PFSK-1 (cell line): ENCODE results near the gene VN1R5.

Source experiments
- FOXP2 ChIP-seq: optimal IDR thresholded peaks from 2 replicates; pipeline ENCODE3; 2011; ENCODE audit warnings: borderline replicate concordance, control low read depth, inconsistent platforms; ENCODE audit not compliant: insufficient read depth; ENCODE audit errors: extremely low read length, extremely low read depth
- POLR2AphosphoS5 ChIP-seq: IDR thresholded peaks from 2 replicates; pipeline ENCODE4 v1.6.1; 2012; ENCODE audit warnings: low read depth, mild to moderate bottlenecking, control low read depth, low read length, moderate library complexity
- SIN3A ChIP-seq: IDR thresholded peaks from 2 replicates; pipeline ENCODE4 v1.6.1; 2012; ENCODE audit warnings: mild to moderate bottlenecking, low read length, moderate library complexity, borderline replicate concordance; ENCODE audit not compliant: insufficient read depth
- TAF1 ChIP-seq: IDR thresholded peaks from 2 replicates; pipeline ENCODE4 v1.6.1; 2012; ENCODE audit warnings: low read length, control low read depth, borderline replicate concordance; ENCODE audit not compliant: insufficient read depth
- TF ChIP-seq, protein P1 (sequence below), 2 experiments: IDR thresholded peaks; 2 replicates each; pipeline versions ENCODE4 v1.6.1 to v1.8.0; 2011 to 2012; ENCODE audit warnings: low read depth in 2 of 2, low read length in 2 of 2, control low read depth in 1 of 2, inconsistent platforms in 1 of 2, mild to moderate bottlenecking in 1 of 2, moderate library complexity in 1 of 2; ENCODE audit not compliant: insufficient read depth in 1 of 2

The VN1R5 gene

DNA sequence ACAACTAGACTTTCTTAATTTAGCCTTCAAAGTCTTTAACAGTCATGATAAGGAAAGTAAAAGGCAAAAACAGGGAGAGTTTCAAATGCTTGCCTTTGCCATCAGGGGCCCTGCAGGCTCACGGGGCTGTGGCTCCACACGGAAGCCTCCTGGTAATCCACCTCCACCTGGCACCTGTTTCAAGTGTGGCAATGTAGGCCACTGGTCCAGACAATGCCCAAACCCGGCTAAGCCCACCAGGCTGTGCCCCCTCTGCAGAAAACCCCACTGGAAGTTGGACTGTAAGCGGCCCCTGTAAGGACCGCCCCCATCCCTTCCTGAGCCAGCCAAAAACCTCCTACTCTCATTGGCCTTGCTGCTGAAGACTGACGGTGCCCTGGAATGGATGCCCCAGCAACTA, 32.5 kb downstream of the VN1R5 start:
- TF ChIP-seq SIN3A (no peak), FOXP2 (no peak), POLR2AphosphoS5 (no peak), TAF1 (no peak)
- TF ChIP-seq, protein P1, sequence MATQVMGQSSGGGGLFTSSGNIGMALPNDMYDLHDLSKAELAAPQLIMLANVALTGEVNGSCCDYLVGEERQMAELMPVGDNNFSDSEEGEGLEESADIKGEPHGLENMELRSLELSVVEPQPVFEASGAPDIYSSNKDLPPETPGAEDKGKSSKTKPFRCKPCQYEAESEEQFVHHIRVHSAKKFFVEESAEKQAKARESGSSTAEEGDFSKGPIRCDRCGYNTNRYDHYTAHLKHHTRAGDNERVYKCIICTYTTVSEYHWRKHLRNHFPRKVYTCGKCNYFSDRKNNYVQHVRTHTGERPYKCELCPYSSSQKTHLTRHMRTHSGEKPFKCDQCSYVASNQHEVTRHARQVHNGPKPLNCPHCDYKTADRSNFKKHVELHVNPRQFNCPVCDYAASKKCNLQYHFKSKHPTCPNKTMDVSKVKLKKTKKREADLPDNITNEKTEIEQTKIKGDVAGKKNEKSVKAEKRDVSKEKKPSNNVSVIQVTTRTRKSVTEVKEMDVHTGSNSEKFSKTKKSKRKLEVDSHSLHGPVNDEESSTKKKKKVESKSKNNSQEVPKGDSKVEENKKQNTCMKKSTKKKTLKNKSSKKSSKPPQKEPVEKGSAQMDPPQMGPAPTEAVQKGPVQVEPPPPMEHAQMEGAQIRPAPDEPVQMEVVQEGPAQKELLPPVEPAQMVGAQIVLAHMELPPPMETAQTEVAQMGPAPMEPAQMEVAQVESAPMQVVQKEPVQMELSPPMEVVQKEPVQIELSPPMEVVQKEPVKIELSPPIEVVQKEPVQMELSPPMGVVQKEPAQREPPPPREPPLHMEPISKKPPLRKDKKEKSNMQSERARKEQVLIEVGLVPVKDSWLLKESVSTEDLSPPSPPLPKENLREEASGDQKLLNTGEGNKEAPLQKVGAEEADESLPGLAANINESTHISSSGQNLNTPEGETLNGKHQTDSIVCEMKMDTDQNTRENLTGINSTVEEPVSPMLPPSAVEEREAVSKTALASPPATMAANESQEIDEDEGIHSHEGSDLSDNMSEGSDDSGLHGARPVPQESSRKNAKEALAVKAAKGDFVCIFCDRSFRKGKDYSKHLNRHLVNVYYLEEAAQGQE (IDR thresholded peaks at IDR 0.05; ENCODE audit: insufficient read depth in 1 of 2, low read depth in 2 of 2, low read length in 2 of 2), result no peak

DNA sequence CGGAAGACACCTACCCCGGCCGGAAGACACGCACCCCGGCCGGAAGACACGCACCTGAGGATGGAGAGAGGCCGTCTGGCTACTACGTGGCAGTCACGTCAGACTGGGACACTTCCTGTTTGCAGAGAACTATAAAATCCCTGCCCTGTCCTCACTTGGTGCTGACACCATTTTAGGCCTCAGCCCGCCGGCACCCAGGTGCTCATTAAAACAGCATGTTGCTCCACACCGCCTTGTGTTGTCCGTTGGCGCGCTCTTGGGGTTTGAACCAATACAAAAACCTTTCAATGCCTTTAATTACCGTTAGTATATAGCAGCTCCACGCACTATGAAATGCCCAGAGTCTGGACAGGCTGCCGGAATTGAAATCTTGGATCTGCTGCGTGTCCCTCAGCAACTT, 34.7 kb downstream of the VN1R5 start:
- TF ChIP-seq, protein P1 (IDR thresholded peaks at IDR 0.05; ENCODE audit: insufficient read depth in 1 of 2, low read depth in 2 of 2, low read length in 2 of 2), result no peak
- no peak for TF ChIP-seq POLR2AphosphoS5
- no peak for TF ChIP-seq TAF1
- TF ChIP-seq FOXP2, result no peak
- no peak for TF ChIP-seq SIN3A

DNA sequence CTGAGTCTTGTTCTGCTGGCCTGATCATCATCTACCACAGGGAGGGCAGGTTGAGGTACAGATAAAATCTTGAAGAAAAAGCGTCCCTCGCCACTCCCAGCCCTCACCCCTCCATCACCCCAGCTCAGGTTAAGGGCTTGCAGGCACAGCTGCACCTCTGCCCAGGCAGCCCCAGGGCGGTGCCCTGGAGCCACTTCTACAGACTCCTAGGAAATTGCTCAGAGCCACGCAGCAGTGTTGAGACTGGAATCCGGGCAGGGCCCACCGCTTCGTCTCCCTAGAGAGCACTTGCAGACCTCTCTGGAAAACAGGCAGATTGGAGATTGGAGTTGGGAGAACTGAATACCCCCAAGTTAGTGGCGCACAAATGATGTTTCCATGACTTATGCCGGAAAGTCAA, 35.3 kb downstream of the VN1R5 start:
- no peak for TF ChIP-seq TAF1
- TF ChIP-seq, protein P1 (IDR thresholded peaks at IDR 0.05; ENCODE audit: insufficient read depth in 1 of 2, low read depth in 2 of 2, low read length in 2 of 2), result no peak
- no peak for TF ChIP-seq FOXP2
- no peak for TF ChIP-seq POLR2AphosphoS5
- TF ChIP-seq SIN3A, result no peak

DNA sequence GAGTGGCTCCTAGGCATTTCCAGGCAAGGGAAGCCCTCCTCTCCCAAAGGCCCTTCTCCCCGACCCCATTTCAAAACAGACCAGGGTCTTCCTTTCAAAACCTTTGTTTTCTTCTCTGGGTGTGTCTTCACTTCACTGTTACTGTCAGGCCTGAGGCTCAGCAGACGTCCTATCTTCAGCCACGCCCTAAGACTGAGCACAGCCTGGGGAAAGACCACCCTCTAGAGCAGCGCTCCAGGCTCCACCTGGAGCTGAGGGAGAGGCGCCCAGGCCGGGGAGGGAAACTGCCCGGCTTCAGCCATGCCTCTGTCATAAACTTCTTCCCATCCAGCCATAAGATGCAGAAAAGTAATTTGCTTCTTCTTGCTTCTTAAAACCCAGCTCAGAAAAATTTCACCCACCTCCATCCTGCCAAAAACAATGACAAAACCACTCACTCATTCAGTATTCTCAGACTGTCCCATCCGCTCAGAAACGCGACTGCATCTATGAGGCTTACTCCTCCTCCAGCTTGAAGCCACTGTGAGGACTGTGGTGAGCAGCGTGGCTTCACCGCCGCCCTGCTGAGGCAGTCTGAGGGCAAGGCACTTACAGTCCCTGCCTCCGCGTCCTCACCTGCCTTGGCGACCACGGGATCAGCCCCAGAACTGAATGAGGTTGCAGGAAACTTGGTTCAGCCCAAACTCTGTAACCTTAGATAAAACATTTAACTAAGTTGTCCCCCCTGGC, 36.1 kb downstream of the VN1R5 start:
- TF ChIP-seq FOXP2 (no peak), POLR2AphosphoS5 (no peak), SIN3A (no peak), TAF1 (no peak)
- TF ChIP-seq, protein P1 (IDR thresholded peaks at IDR 0.05; ENCODE audit: insufficient read depth in 1 of 2, low read depth in 2 of 2, low read length in 2 of 2), result no peak

DNA sequence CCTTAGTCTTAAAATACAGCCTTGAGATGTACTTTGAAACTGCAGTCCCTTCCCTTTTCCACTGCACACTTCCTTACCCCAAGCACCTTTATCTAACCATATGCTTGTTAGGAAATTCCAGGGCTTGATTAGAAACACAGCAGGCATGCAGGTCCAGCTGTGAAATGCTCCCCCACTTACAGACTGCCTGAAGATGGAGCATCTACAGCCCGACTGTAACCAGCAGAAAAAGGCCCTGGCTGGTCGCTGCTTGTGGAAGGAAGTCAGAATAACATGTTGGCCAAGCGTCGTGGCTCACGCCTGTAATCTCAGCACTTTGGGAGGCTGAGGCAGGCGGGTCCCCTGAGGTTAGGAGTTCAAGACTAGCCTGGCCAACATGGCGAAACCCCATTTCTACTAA, 37.2 kb downstream of the VN1R5 start:
- TF ChIP-seq, protein P1 (IDR thresholded peaks at IDR 0.05; ENCODE audit: insufficient read depth in 1 of 2, low read depth in 2 of 2, low read length in 2 of 2), result no peak
- no peak for TF ChIP-seq TAF1
- TF ChIP-seq FOXP2, result no peak
- TF ChIP-seq POLR2AphosphoS5, result no peak
- TF ChIP-seq SIN3A, result no peak
